GM12872 (cell line): ENCODE measurements around the gene CTNNA1.

Experiments used
- CTCF ChIP-seq: IDR thresholded peaks from 3 replicates; pipeline ENCODE4 v1.5.1; 2011; ENCODE audit warnings: low read depth, mild to moderate bottlenecking, low read length, moderate library complexity; ENCODE audit not compliant: insufficient read depth

Gene CTNNA1

GRCh38 chr5:138944527-138945322, 191.5 kb downstream of the CTNNA1 start:
- no peak for TF ChIP-seq CTCF

- TF ChIP-seq CTCF, result peak; percentile 16; the same call in 1 of the 3 replicates
These were observed 192.4 kb downstream of the CTNNA1 start for GRCh38 chr5:138945421-138946240.

DNA sequence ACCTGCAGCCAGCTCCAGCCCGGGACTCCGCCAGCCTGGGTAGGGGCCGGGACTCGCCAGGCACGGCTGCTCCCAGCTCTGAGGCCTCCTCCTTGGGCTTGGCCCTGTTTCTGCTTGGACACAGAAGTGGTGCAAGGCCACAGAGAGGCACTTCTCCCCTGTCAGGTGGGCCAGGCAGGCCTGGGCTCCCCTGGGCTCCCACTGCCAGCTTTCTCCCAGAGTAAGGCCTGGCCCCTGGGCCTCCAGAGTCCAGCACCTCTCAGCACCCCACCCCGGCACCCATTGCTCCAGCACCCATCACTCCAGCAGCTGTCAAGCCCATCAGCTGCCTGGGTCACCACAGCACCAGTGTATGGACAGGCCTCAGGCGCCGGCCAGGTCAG, 193.0 kb downstream of the CTNNA1 start:
- TF ChIP-seq CTCF, result no peak

GRCh38 chr5:138946831-138947560, 193.8 kb downstream of the CTNNA1 start:
- no peak for TF ChIP-seq CTCF

DNA sequence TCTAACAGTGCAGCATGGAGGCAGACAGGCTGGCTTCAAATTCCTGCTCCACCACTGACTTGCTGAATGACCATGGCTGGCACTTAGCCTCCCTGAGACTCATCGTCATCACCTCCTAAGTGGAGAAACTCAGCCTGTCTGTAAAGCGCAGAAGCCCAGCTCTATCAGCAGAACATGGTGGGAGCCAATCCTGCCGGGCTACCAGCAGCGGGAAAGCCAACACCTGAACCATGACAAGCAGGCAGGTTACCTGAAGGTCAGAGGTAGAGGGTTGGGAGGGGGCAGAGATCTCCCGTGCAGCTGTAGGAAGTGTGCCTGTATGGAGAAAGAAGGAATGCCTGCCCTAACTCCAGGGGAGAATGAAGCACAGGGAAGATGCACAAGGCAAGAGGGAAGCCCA, 194.6 kb downstream of the CTNNA1 start:
- TF ChIP-seq CTCF, result no peak

DNA sequence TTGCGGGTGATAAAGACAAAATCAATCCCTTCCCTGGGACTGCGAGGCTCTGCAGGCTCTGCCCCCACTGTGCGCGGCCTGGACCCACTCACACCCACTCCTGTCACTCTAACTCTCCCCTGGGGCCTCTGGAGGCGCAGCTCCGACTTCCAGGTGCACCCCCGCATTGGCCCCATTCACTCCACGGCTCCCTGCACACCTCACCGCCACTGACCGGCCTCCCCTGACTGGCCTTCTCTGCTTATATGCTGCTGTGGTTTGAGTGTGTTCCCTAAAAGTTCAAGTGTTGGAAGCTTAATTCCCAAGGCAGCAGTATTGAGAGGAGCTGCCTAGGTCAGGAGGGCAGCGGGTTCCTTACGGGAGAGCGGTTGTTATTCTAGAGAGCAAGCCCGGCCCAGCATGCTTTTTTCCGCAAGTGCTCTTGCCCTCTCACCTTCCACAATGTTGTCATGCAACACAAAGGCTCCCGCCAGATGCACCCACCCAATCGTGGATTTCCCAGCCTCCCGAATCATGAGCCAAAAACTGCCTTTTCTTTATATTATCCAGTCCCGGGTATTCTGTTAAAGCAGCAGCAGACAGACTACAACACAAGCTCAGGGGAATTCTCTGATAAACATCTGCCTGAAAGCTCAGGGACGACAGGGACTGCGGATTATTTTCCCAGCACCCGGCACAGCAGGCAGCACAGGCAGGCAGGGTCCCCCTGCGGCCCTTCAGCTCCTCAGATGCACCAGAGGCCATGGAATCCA, 195.4 kb downstream of the CTNNA1 start:
- TF ChIP-seq CTCF, result no peak
